Measurements from ENCODE around the gene COPS4. TPM values are rescaled to one million over a fixed set of nuclear protein-coding genes. Genes with fewer than 3 reads are reported as not detected.
A peak's percentile ranks its signal among the peaks of the same experiment; 100 is the strongest.
"Not testable (repeated sequence)": the region's sequence is repeated elsewhere in the genome, so short reads cannot be mapped to it uniquely, and the experiment has no call there.

The COPS4 gene
- total and polyA plus RNA-seq, 9 donors, result 54.1 to 69.1 (median 61.3) TPM

- Histone ChIP-seq H3K4me1 (ENCODE audit: control insufficient read depth, insufficient read depth, low read length) (no peaks in the 10 kb centered on the region), H3K36me3 (ENCODE audit: control insufficient read depth, insufficient read depth, low read length) (peaks cover 19% of the 10 kb centered on the region), H3K4me3 (ENCODE audit: low read length) (no peak overlapping the region), H3K27me3 (ENCODE audit: control insufficient read depth, insufficient read depth, low read length) (no peaks in the 10 kb centered on the region), H3K27ac (ENCODE audit: low read length) (no peak overlapping the region), H3K9me3 (replicated peaks; ENCODE audit: control insufficient read depth, low read depth, low read length) (no peaks in the 10 kb centered on the region)
- 91% methylated on average over 5 of the region's 8 CpGs for WGBS (ENCODE audit: insufficient coverage)
- no peak for DNase-seq
Measured at GRCh38 chr4:83046693-83047473, 11.9 kb downstream of the COPS4 start.

DNA sequence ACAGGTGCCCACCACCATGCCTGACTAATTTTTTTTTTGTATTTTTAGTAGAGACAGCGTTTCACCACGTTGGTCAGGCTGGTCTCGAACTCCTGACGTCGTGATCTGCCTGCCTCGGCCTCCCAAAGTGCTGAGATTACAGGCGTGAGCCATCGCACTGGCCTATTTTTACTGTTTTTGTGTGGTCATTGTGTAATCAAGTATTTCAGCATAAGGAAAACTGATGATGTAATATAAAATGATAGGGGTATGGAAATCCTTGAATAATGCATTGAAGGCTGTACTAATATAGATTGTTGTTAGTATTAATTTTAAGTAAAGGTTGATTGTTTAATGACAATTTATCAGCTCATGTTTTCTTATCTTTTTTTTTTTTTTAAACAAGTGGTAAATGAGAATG, 13.8 kb downstream of the COPS4 start:
- not testable (repeated sequence) for H3K4me1 ChIP-seq (ENCODE audit: control insufficient read depth, insufficient read depth, low read length); H3K4me3 ChIP-seq (ENCODE audit: low read length); H3K27me3 ChIP-seq (ENCODE audit: control insufficient read depth, insufficient read depth, low read length); H3K27ac ChIP-seq (ENCODE audit: low read length); DNase-seq; H3K9me3 ChIP-seq (replicated peaks; ENCODE audit: control insufficient read depth, low read depth, low read length)
- H3K36me3 ChIP-seq (ENCODE audit: control insufficient read depth, insufficient read depth, low read length), result peaks cover 34% of the 10 kb centered on the region
- WGBS (ENCODE audit: insufficient coverage), result 88% methylated on average over 5 of the region's 8 CpGs

- Histone ChIP-seq H3K27me3 (ENCODE audit: control insufficient read depth, insufficient read depth, low read length) (no peaks in the 10 kb centered on the region), H3K36me3 (ENCODE audit: control insufficient read depth, insufficient read depth, low read length) (peaks cover 40% of the 10 kb centered on the region), H3K4me3 (ENCODE audit: low read length) (no peak overlapping the region), H3K4me1 (ENCODE audit: control insufficient read depth, insufficient read depth, low read length) (no peaks in the 10 kb centered on the region), H3K9me3 (replicated peaks; ENCODE audit: control insufficient read depth, low read depth, low read length) (no peaks in the 10 kb centered on the region), H3K27ac (ENCODE audit: low read length) (no peak overlapping the region)
- no peak for DNase-seq
Measured at GRCh38 chr4:83054928-83055327, 19.9 kb downstream of the COPS4 start.

DNA sequence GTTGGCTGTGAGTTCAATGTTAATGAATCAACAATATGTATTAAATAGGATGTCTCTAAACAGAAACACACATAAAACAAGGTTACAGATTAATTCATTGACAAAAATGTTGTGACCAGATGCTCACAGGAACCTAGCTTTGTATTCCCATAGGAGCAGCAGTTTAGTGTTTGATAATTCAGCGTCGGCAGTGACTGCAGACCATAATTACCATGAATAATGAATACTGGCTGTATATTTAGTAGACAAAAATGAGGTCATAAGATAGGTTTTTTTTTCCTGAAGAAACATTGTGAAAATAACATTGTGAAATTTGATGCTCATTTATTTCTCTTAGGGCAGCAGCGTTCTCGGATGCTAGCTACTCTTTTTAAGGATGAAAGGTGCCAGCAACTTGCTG, 27.8 kb downstream of the COPS4 start:
- no peaks in the 10 kb centered on the region for H3K4me1 ChIP-seq (ENCODE audit: control insufficient read depth, insufficient read depth, low read length)
- no peaks in the 10 kb centered on the region for H3K27me3 ChIP-seq (ENCODE audit: control insufficient read depth, insufficient read depth, low read length)
- no peak overlapping the region for H3K27ac ChIP-seq (ENCODE audit: low read length)
- H3K36me3 ChIP-seq (ENCODE audit: control insufficient read depth, insufficient read depth, low read length), result peaks cover 39% of the 10 kb centered on the region
- no peak overlapping the region for H3K4me3 ChIP-seq (ENCODE audit: low read length)
- WGBS (ENCODE audit: insufficient coverage), result 92% methylated on average over 2 of the region's 4 CpGs
- DNase-seq, result no peak
- H3K9me3 ChIP-seq (replicated peaks; ENCODE audit: control insufficient read depth, low read depth, low read length), result no peaks in the 10 kb centered on the region

DNA sequence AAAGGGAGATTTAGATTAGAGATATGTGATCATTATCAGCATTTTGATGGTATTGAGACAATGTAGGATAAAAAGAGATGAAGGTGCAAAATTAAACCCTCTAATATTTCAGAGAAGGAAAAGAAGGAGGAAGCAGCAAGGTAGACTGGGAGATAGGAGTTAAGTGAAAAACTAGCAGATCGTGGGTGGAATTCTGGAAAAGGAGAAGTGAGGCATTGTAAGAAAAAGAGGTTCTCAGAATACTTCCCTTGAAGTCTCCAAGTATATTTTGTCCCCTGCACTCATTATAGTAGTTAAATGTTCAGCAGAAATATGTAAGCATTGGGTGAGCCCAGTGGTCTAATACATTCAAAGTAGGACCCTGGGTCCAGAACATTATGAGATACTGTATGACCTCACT, 30.3 kb downstream of the COPS4 start:
- DNase-seq, result no peak
- Histone ChIP-seq H3K4me1 (ENCODE audit: control insufficient read depth, insufficient read depth, low read length) (no peaks in the 10 kb centered on the region), H3K9me3 (replicated peaks; ENCODE audit: control insufficient read depth, low read depth, low read length) (no peaks in the 10 kb centered on the region), H3K4me3 (ENCODE audit: low read length) (no peak overlapping the region), H3K27ac (ENCODE audit: low read length) (no peak overlapping the region), H3K27me3 (ENCODE audit: control insufficient read depth, insufficient read depth, low read length) (no peaks in the 10 kb centered on the region), H3K36me3 (ENCODE audit: control insufficient read depth, insufficient read depth, low read length) (peaks cover 45% of the 10 kb centered on the region)
- no CpG with 5 or more reads among the region's 1 CpG for WGBS (ENCODE audit: insufficient coverage)

- Histone ChIP-seq H3K9me3 (replicated peaks; ENCODE audit: control insufficient read depth, low read depth, low read length) (no peaks in the 10 kb centered on the region), H3K36me3 (ENCODE audit: control insufficient read depth, insufficient read depth, low read length) (peaks cover 47% of the 10 kb centered on the region), H3K27me3 (ENCODE audit: control insufficient read depth, insufficient read depth, low read length) (no peaks in the 10 kb centered on the region), H3K4me3 (ENCODE audit: low read length) (no peak overlapping the region), H3K27ac (ENCODE audit: low read length) (no peak overlapping the region), H3K4me1 (ENCODE audit: control insufficient read depth, insufficient read depth, low read length) (no peaks in the 10 kb centered on the region)
- 87% methylated on average over 3 of the region's 10 CpGs for WGBS (ENCODE audit: insufficient coverage)
- no peak for DNase-seq
Measured at GRCh38 chr4:83067058-83067639, 32.2 kb downstream of the COPS4 start.

- DNase-seq, result no peak
- Histone ChIP-seq H3K36me3 (ENCODE audit: control insufficient read depth, insufficient read depth, low read length) (peaks cover 28% of the 10 kb centered on the region), H3K27ac (ENCODE audit: low read length) (no peak overlapping the region), H3K9me3 (replicated peaks; ENCODE audit: control insufficient read depth, low read depth, low read length) (no peaks in the 10 kb centered on the region), H3K4me1 (ENCODE audit: control insufficient read depth, insufficient read depth, low read length) (no peaks in the 10 kb centered on the region), H3K4me3 (ENCODE audit: low read length) (no peak overlapping the region), H3K27me3 (ENCODE audit: control insufficient read depth, insufficient read depth, low read length) (no peaks in the 10 kb centered on the region)
- WGBS (ENCODE audit: insufficient coverage), result 86% methylated on average over 1 of the region's 1 CpG
Measured at GRCh38 chr4:83071116-83071515, 36.1 kb downstream of the COPS4 start.

GRCh38 chr4:83074086-83074704, 39.2 kb downstream of the COPS4 start:
- no peaks in the 10 kb centered on the region for H3K9me3 ChIP-seq (replicated peaks; ENCODE audit: control insufficient read depth, low read depth, low read length)
- H3K4me3 ChIP-seq (ENCODE audit: low read length), result no peak overlapping the region
- H3K4me1 ChIP-seq (ENCODE audit: control insufficient read depth, insufficient read depth, low read length), result no peaks in the 10 kb centered on the region
- peaks cover 20% of the 10 kb centered on the region for H3K36me3 ChIP-seq (ENCODE audit: control insufficient read depth, insufficient read depth, low read length)
- no peaks in the 10 kb centered on the region for H3K27me3 ChIP-seq (ENCODE audit: control insufficient read depth, insufficient read depth, low read length)
- no CpG with 5 or more reads among the region's 10 CpGs for WGBS (ENCODE audit: insufficient coverage)
- peak; percentile 64 for DNase-seq
- H3K27ac ChIP-seq (ENCODE audit: low read length), result no peak overlapping the region

GRCh38 chr4:83074783-83075182, 39.8 kb downstream of the COPS4 start:
- not testable (repeated sequence) for H3K4me3 ChIP-seq (ENCODE audit: low read length); H3K9me3 ChIP-seq (replicated peaks; ENCODE audit: control insufficient read depth, low read depth, low read length); H3K4me1 ChIP-seq (ENCODE audit: control insufficient read depth, insufficient read depth, low read length); H3K27ac ChIP-seq (ENCODE audit: low read length); H3K27me3 ChIP-seq (ENCODE audit: control insufficient read depth, insufficient read depth, low read length); DNase-seq
- peaks cover 18% of the 10 kb centered on the region for H3K36me3 ChIP-seq (ENCODE audit: control insufficient read depth, insufficient read depth, low read length)
- 100% methylated on average over 3 of the region's 7 CpGs for WGBS (ENCODE audit: insufficient coverage)

- no peaks in the 10 kb centered on the region for H3K4me1 ChIP-seq (ENCODE audit: control insufficient read depth, insufficient read depth, low read length)
- DNase-seq, result peak; percentile 60
- no peaks in the 10 kb centered on the region for H3K27me3 ChIP-seq (ENCODE audit: control insufficient read depth, insufficient read depth, low read length)
- H3K9me3 ChIP-seq (replicated peaks; ENCODE audit: control insufficient read depth, low read depth, low read length), result no peaks in the 10 kb centered on the region
- 80% methylated on average over 1 of the region's 4 CpGs for WGBS (ENCODE audit: insufficient coverage)
- no peak overlapping the region for H3K4me3 ChIP-seq (ENCODE audit: low read length)
- H3K27ac ChIP-seq (ENCODE audit: low read length), result no peak overlapping the region
- H3K36me3 ChIP-seq (ENCODE audit: control insufficient read depth, insufficient read depth, low read length), result peaks cover 15% of the 10 kb centered on the region
Measured at GRCh38 chr4:83075311-83076095, 40.5 kb downstream of the COPS4 start.

Measured in muscle of leg (tissue), 11 donors.